CD8-positive, alpha-beta memory T cell (primary cell): Measurements from ENCODE around the gene PLA2G6. TPM values are rescaled to one million over a fixed set of nuclear protein-coding genes. Genes with fewer than 3 reads are reported as not detected.
A peak's percentile ranks its signal among the peaks of the same experiment; 100 is the strongest.
"Not testable (repeated sequence)": the region's sequence is repeated elsewhere in the genome, so short reads cannot be mapped to it uniquely, and the experiment has no call there.

Experiments used
- CTCF ChIA-PET: fragments of 350-600 bp; sonication (Branson Sonifier 250); formaldehyde crosslinking; loops from one replicate; lab custom pipeline; 2021; ENCODE audit warnings: antibody characterized with exemption; lab: Charles Lee
- POLR2A ChIA-PET: fragments of 350-600 bp; sonication (Branson Sonifier 250); formaldehyde crosslinking; loops from one replicate; lab custom pipeline; 2021; ENCODE audit warnings: antibody characterized with exemption; lab: Charles Lee
- DNase-seq, 5 donors: peaks; one replicate each; pipeline versions ENCODE4 v3.0.0 to v3.0.0-alpha.2; 2020 to 2022; ENCODE audit warnings: mixed read lengths in 1 of 5
- H3K27ac ChIP-seq: one replicate; pipeline ENCODE4 v1.7.0; 2013; ENCODE audit warnings: low read depth, mild to moderate bottlenecking, low read length, moderate library complexity
- H3K27me3 ChIP-seq: 2 replicates; pipeline ENCODE4 v1.7.0; 2013; ENCODE audit warnings: low read length, mild to moderate bottlenecking; ENCODE audit not compliant: insufficient read depth, poor library complexity, severe bottlenecking
- H3K36me3 ChIP-seq: 2 replicates; pipeline ENCODE4 v1.7.0; 2013; ENCODE audit warnings: mild to moderate bottlenecking, low read length, moderate library complexity; ENCODE audit not compliant: insufficient read depth
- H3K4me1 ChIP-seq: 2 replicates; pipeline ENCODE4 v1.7.0; 2013; ENCODE audit warnings: mild to moderate bottlenecking, low read length, moderate library complexity; ENCODE audit not compliant: insufficient read depth
- H3K4me3 ChIP-seq: 2 replicates; pipeline ENCODE4 v1.7.0; 2013; ENCODE audit warnings: mild to moderate bottlenecking, low read length
- H3K9me3 ChIP-seq: 2 replicates; pipeline ENCODE4 v1.7.0; 2013; ENCODE audit warnings: mild to moderate bottlenecking, low read length
- H3K27ac Mint-ChIP-seq, 8 donors: one replicate each; pipeline ENCODE4 v1.8.0; 2020 to 2021; ENCODE audit warnings: mixed read lengths in 8 of 8, mild to moderate bottlenecking in 6 of 8, inconsistent platforms in 3 of 8, moderate library complexity in 3 of 8
- H3K27me3 Mint-ChIP-seq, 2 donors: one replicate each; pipeline ENCODE4 v1.8.0; 2020 to 2021; ENCODE audit warnings: mixed read lengths in 2 of 2, mild to moderate bottlenecking in 1 of 2, moderate library complexity in 1 of 2
- H3K36me3 Mint-ChIP-seq, 3 donors: one replicate each; pipeline ENCODE4 v1.8.0; 2020 to 2021; ENCODE audit warnings: mixed read lengths in 3 of 3, inconsistent platforms in 1 of 3, mild to moderate bottlenecking in 1 of 3
- H3K4me1 Mint-ChIP-seq, 3 donors: one replicate each; pipeline ENCODE4 v1.8.0; 2020 to 2021; ENCODE audit warnings: mixed read lengths in 3 of 3, inconsistent platforms in 1 of 3, mild to moderate bottlenecking in 1 of 3
- H3K4me3 Mint-ChIP-seq, 7 donors: one replicate each; pipeline ENCODE4 v1.8.0; 2020 to 2021; ENCODE audit warnings: mixed read lengths in 7 of 7, mild to moderate bottlenecking in 6 of 7, moderate library complexity in 4 of 7, inconsistent platforms in 2 of 7
- H3K9me3 Mint-ChIP-seq, 5 donors: one replicate each; pipeline ENCODE4 v1.8.0; 2020 to 2022; ENCODE audit warnings: mixed read lengths in 5 of 5, mild to moderate bottlenecking in 3 of 5, moderate library complexity in 2 of 5, inconsistent platforms in 1 of 5
- polyA plus RNA-seq: library from polyadenylated mRNA; unstranded; fragments of 300-500 nt; fragmentation: Illumina TruSeq; gene quantifications from one replicate; pipeline ENCODE4 v1.2.3, GENCODE V29; 2021
- total RNA-seq, 2 experiments: library from RNA; stranded (reverse); gene quantifications; one replicate each; pipeline ENCODE4 v1.2.3, GENCODE V29; 2021

PLA2G6 gene
- total and polyA plus RNA-seq, 3 experiments from 2014 or later = 5.6 to 34.1 (median 33.0) TPM

DNA sequence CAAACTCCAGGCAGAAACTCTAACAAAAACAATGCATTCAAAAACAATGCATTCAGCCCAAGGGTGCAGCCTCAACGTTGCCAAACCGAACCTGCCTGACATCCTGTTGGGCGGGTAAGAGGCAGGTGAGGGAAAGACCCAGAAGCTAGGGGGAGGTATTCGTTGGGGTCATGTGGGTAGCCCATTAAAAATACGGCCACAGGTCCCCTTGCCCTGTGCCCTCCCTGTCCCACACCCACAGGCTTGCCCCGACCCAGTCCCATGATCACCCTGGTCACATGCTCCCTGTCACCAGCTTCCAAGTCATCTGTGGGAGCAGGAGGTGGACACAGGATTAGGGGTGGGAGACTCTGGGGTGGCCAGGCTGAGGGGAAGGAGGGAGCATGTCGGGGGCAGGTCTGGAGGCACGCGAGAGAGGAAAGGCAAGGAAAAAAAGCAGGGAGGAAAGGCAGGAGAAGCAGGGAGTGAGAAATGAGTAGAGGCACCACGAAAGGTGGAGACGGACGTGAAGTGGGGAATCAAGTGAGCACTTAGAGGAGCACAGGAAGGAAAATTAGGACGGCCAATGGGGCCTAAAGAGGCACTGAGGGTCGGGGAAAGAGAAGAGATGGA, 683 bp downstream of the PLA2G6 start:
- ChIA-PET CTCF (interaction anchor here (0.7 to 1.9 kb wide), 2 partner anchors 21 to 129 kb away, joined by 4 to 9 read pairs; partner anchors contain the start of gene MAFF), POLR2A (interaction anchor here (1.7 to 2.3 kb wide), 2 partner anchors 21 to 33 kb away, joined by 9 to 29 read pairs; partner anchors contain the start of gene MAFF)
- Mint-ChIP-seq H3K9me3 (no peaks in the 10 kb centered on the region), H3K36me3 (peaks cover 0 to 9% (median 0%) of the 10 kb centered on the region in 3 donors), H3K4me3 (peak overlapping the region; percentile 89 to 99 (median 93)), H3K27me3 (no peaks in the 10 kb centered on the region), H3K4me1 (peaks cover 48 to 60% (median 58%) of the 10 kb centered on the region in 3 donors), H3K27ac (peak overlapping the region; percentile 90 to 98 (median 95))
- Histone ChIP-seq H3K4me1 (peaks cover 35% of the 10 kb centered on the region), H3K36me3 (no peaks in the 10 kb centered on the region), H3K27ac (peak overlapping the region; percentile 89), H3K27me3 (no peaks in the 10 kb centered on the region), H3K9me3 (no peaks in the 10 kb centered on the region), H3K4me3 (peak overlapping the region; percentile 85)
- DNase-seq = peak in 3 of 5 donors; percentile 43 to 68 (median 54)

DNA sequence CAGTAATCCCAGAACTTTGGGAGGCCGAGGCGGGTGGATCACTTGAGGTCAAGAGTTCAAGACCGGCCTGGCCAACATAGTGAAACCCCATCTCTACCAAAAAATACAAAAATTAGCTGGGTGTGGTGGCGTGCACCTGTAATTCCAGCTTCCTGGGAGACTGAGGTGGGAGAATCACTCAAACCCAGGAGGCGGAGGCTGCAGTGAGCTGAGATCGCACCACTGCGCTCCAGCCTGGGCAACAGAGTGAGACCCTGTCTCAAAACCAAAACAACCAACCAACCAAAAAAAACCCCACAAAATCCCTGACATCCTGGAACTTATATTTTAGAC, 3.1 kb downstream of the PLA2G6 start:
- DNase-seq, H3K36me3 ChIP-seq, H3K27me3 ChIP-seq, H3K27me3 Mint-ChIP-seq, H3K27ac ChIP-seq, H3K36me3 Mint-ChIP-seq, POLR2A ChIA-PET, H3K9me3 ChIP-seq, H3K9me3 Mint-ChIP-seq, H3K4me3 ChIP-seq: not testable (repeated sequence)
- peaks cover 44% of the 10 kb centered on the region for H3K4me1 ChIP-seq
- Mint-ChIP-seq H3K4me3 (peak overlapping the region in 1 of 7 donors; percentile 59), H3K4me1 (peaks cover 60 to 72% (median 71%) of the 10 kb centered on the region in 3 donors), H3K27ac (peak overlapping the region in 5 of 8 donors; percentile 15 to 94 (median 88))
- CTCF ChIA-PET = interaction anchor here (1.2 kb wide), 3 partner anchors 11 to 126 kb away, joined by 3 read pairs; no protein-coding TSS in a partner anchor

DNA sequence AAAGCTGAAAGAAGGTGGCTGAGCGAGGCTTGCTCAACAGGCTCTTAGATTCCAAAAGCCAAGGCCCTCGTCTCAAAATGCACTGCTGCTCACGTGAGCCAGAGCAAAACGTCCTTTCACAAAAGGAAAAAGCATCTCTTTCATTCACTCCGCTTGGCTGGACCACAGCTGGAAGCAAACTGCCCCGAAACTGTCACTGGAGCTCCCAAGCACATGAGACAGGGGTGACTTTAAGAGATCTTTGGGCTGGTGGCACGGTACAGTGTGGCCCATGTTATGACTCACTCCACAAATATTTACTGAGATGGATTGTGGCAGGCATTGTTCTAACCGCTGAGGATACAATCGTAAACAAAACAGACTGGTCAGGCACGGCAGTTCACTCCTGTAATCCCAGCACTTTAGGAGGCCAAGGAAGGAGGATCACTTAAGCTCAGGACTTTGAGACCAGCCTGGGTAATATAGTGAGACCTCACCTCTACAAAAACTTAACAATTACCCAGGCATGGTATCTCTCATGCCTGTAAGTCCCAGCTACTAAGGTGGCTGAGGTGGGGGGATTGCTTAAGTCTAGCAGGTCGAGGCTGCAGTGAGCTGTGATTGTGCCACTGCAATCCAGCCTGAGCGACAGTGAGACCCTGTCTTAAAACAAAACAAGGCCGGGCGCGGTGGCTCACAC, 3.6 kb downstream of the PLA2G6 start:
- ChIA-PET CTCF (interaction anchor here (1.2 kb wide), 3 partner anchors 11 to 126 kb away, joined by 3 read pairs; no protein-coding TSS in a partner anchor), POLR2A (no interaction called here)
- peaks cover 0 to 9% (median 1%) of the 10 kb centered on the region in 3 donors for H3K36me3 Mint-ChIP-seq
- H3K9me3 ChIP-seq = no peaks in the 10 kb centered on the region
- peaks cover 64 to 77% (median 76%) of the 10 kb centered on the region in 3 donors for H3K4me1 Mint-ChIP-seq
- no peaks in the 10 kb centered on the region for H3K27me3 Mint-ChIP-seq
- no peaks in the 10 kb centered on the region for H3K36me3 ChIP-seq
- H3K9me3 Mint-ChIP-seq = no peaks in the 10 kb centered on the region
- peaks cover 48% of the 10 kb centered on the region for H3K4me1 ChIP-seq
- H3K4me3 Mint-ChIP-seq = no peak overlapping the region
- H3K27ac Mint-ChIP-seq = peak overlapping the region in 5 of 8 donors; percentile 51 to 96 (median 86)
- H3K4me3 ChIP-seq = no peak overlapping the region
- DNase-seq = no peak
- no peak overlapping the region for H3K27ac ChIP-seq
- H3K27me3 ChIP-seq = no peaks in the 10 kb centered on the region

DNA sequence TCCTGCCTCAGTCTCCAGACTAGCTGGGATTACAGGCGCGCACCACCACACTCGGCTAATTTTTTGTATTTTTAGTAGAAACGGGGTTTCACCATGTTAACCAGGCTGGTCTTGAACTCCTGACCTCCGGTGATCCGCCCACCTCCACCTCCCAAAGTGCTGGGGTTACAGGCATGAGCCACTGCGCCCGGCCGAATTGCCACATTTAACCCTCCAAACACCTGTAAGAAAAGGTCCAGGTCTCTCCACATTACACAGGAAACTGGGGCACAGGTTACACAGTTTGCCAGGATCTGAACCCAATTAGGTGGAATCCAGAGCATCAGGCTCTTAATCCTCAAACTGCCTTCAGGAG, 4.1 kb downstream of the PLA2G6 start:
- peak overlapping the region in 5 of 8 donors; percentile 79 to 96 (median 88) for H3K27ac Mint-ChIP-seq
- H3K27me3 Mint-ChIP-seq, H3K36me3 ChIP-seq, H3K9me3 ChIP-seq, POLR2A ChIA-PET, H3K36me3 Mint-ChIP-seq, H3K27me3 ChIP-seq, H3K4me3 ChIP-seq, H3K27ac ChIP-seq, H3K9me3 Mint-ChIP-seq, DNase-seq: not testable (repeated sequence)
- H3K4me1 ChIP-seq = peaks cover 52% of the 10 kb centered on the region
- peaks cover 66 to 78% (median 77%) of the 10 kb centered on the region in 3 donors for H3K4me1 Mint-ChIP-seq
- H3K4me3 Mint-ChIP-seq = peak overlapping the region in 2 of 7 donors; percentile 34 to 79
- CTCF ChIA-PET = interaction anchor here (1.2 kb wide), 1 partner anchor 37 kb away, joined by 3 read pairs; no protein-coding TSS in a partner anchor

DNA sequence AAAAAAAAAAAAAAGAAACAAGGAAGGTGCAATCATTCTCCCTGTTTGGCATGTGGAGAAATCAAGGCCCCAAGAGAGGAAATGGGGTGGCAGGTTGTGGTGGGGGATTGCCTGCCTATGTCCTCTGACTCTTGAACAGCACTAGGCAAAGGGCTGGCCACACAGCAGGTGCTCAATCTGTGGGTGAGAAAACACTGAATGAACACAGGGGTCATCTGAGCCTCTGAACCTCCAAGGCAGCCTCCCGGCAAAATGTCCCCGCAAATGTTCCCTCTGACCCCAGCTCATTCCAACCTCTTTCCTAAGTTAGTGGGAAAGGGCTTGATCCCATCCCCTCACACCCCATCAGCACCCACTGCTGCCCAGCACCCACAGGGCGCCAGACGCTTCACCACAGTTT, 4.6 kb downstream of the PLA2G6 start:
- ChIA-PET CTCF (interaction anchor here (0.7 to 1.8 kb wide), 2 partner anchors 125 to 544 kb away, joined by 3 to 4 read pairs; no protein-coding TSS in a partner anchor), POLR2A (interaction anchor here (0.6 to 1.4 kb wide), 2 partner anchors 25 to 87 kb away, joined by 3 to 4 read pairs; partner anchors contain the start of gene MAFF)
- Histone ChIP-seq H3K4me1 (peaks cover 57% of the 10 kb centered on the region), H3K4me3 (no peak overlapping the region), H3K36me3 (no peaks in the 10 kb centered on the region), H3K27me3 (no peaks in the 10 kb centered on the region), H3K9me3 (no peaks in the 10 kb centered on the region), H3K27ac (no peak overlapping the region)
- DNase-seq = peak in 2 of 5 donors; percentile 15 to 35
- Mint-ChIP-seq H3K36me3 (peaks cover 0 to 9% (median 1%) of the 10 kb centered on the region in 3 donors), H3K4me3 (peak overlapping the region; percentile 32 to 87 (median 58)), H3K9me3 (no peaks in the 10 kb centered on the region), H3K27me3 (no peaks in the 10 kb centered on the region), H3K4me1 (peaks cover 69 to 82% (median 81%) of the 10 kb centered on the region in 3 donors), H3K27ac (peak overlapping the region; percentile 65 to 96 (median 89))

DNA sequence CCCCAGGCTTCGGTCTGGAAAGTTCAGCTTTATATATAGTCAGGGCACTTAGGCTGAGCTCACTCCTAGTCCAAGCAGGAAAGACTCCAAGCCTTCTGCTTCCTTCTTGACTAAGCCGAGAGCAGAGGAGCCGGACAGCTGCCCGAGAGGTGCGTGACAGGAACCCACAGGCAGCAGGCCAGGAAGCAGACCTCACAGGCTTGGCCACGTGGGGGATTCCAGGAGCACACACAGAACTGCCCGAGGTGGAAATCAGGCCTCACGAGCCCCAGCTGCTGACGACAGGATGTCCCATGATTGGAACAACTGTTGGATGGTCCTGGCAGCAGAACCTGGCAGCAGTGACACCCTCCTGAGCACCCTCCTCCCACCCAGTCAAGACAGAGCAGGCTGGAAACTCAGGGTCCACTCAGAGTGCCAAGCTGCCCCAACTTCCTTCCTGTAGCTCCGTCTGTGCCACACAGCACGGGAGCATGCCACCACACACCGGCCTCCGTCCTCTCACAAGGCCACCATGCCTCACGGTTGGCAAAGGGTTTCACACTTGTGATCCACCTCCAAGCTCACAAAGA, 5.4 kb downstream of the PLA2G6 start:
- H3K27ac Mint-ChIP-seq = peak overlapping the region; percentile 65 to 96 (median 89)
- Histone ChIP-seq H3K4me3 (no peak overlapping the region), H3K27me3 (no peaks in the 10 kb centered on the region), H3K9me3 (no peaks in the 10 kb centered on the region), H3K27ac (peak overlapping the region; percentile 36), H3K36me3 (no peaks in the 10 kb centered on the region), H3K4me1 (peaks cover 59% of the 10 kb centered on the region)
- H3K4me3 Mint-ChIP-seq = peak overlapping the region; percentile 34 to 87 (median 60)
- ChIA-PET CTCF (interaction anchor here (1.8 kb wide), 1 partner anchor 124 kb away, joined by 4 read pairs; no protein-coding TSS in a partner anchor), POLR2A (interaction anchor here (0.6 to 1.4 kb wide), 2 partner anchors 26 to 88 kb away, joined by 3 to 4 read pairs; partner anchors contain the start of gene MAFF)
- no peaks in the 10 kb centered on the region for H3K9me3 Mint-ChIP-seq
- H3K27me3 Mint-ChIP-seq = no peaks in the 10 kb centered on the region
- peak in 4 of 5 donors; percentile 21 to 58 (median 54) for DNase-seq
- H3K4me1 Mint-ChIP-seq = peaks cover 64 to 78% (median 77%) of the 10 kb centered on the region in 3 donors
- H3K36me3 Mint-ChIP-seq = peaks cover 0 to 8% (median 4%) of the 10 kb centered on the region in 3 donors

DNA sequence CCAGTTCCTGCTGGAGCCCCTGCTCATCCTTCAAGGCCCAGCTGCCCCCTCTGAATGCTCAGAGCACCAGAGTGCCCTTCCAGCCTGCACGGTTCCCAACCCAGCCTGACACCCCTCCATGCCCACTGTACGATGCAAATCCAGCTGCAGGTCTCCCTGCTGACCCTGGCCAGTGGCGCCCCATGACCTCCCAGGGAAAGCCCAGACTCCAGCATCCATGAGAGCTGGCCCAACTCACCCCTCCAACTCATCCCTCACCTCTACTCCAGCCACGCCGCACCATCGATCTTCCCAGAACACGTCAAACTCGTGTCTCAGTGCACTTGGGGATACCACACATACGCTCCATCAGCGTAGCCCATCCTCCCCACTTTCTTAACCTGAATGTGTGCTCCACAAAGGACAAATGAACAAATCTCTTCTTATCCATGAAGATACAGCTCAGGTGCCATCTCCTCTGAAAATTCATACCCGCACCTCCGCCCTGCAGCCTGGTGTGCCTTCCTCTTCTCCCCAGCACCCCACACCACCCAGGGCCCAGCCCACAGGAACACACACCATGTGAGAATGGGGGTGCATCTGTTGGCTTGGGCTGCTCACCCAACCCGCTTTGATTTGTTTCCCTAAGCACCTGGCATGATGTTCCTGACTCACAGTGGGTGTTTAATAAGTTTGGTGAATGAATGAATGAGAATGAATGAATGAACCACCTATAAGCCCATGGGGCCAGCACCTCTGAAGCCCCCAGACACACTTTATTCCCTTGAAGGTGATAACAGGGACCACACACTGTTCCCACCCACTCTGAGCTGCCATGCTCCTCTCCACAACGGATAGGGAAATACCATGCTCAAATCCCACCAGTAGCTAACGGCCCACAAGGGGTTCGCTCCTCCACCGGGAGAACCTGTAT, 6.2 kb downstream of the PLA2G6 start:
- Mint-ChIP-seq H3K4me1 (peaks cover 56 to 70% (median 69%) of the 10 kb centered on the region in 3 donors), H3K36me3 (peaks cover 0 to 8% (median 4%) of the 10 kb centered on the region in 3 donors), H3K27me3 (no peaks in the 10 kb centered on the region), H3K4me3 (peak overlapping the region in 5 of 7 donors; percentile 11 to 66 (median 39)), H3K27ac (peak overlapping the region; percentile 65 to 96 (median 89)), H3K9me3 (no peaks in the 10 kb centered on the region)
- no peaks in the 10 kb centered on the region for H3K9me3 ChIP-seq
- no peak overlapping the region for H3K27ac ChIP-seq
- H3K27me3 ChIP-seq = no peaks in the 10 kb centered on the region
- CTCF ChIA-PET = interaction anchor here (1.8 kb wide), 1 partner anchor 123 kb away, joined by 4 read pairs; no protein-coding TSS in a partner anchor
- no peaks in the 10 kb centered on the region for H3K36me3 ChIP-seq
- H3K4me3 ChIP-seq = no peak overlapping the region
- no peak for DNase-seq
- POLR2A ChIA-PET = interaction anchor here (1.4 kb wide), 1 partner anchor 26 kb away, joined by 4 read pairs; the partner anchor contains the start of gene MAFF
- peaks cover 51% of the 10 kb centered on the region for H3K4me1 ChIP-seq
